ENCODE results near the gene ATR. TPM values are rescaled to one million over a fixed set of nuclear protein-coding genes. Genes with fewer than 3 reads are reported as not detected.

The ATR gene
- total and polyA plus RNA-seq, 9 of the 15 experiments (the other 6 are each of a cell fraction or from before 2014, with no cell fraction given), result 18.0 to 37.8 (median 23.2) TPM

DNA sequence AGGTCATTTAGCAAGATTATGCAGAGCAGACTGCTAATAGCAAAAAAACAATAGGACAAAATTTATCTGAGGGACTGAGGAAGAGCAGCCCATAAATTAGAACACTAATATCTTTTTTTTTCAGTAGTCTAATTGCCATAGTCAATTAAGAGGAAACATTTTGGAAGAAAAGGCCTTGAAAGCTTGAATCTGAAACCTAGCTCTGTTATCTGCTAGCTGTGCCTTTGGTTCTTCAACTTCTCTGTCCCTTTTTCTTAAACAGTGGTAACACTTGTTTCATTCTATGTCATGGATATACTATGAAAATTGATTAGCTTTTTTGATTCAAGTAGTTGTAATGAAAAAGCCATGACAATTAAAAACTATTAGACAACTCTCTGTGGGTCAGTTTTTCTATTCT, 1.7 kb downstream of the ATR start:
- ChIA-PET CTCF (ENCODE audit: low intra/inter-chr PET ratio) (no interaction called here), POLR2A (interaction anchor here (0.6 to 1.5 kb wide), 4 partner anchors 13 to 618 kb away, joined by 3 to 9 read pairs (median 4); no protein-coding TSS in a partner anchor)
- Histone ChIP-seq H3K27ac (ENCODE audit: extremely low read depth, low read depth, low read length) (no peak overlapping the region), H3K9me1 (ENCODE audit: control insufficient read depth, insufficient read depth, low read length) (no peaks in the 10 kb centered on the region), H3K4me3 (peak overlapping the region; percentile 86; the same call in 1 of the 2 replicates), H2AFZ (ENCODE audit: low read depth, low read length) (no peak overlapping the region), H3K4me1 (replicated peaks in 1 of 2; ENCODE audit: control insufficient read depth in 2 of 2, insufficient read depth in 2 of 2, low read length in 2 of 2) (peaks cover 11 to 15% of the 10 kb centered on the region in 2 experiments), H3K79me2 (ENCODE audit: control insufficient read depth, insufficient read depth, low read length) (peaks cover 65% of the 10 kb centered on the region), H3K9ac (ENCODE audit: insufficient read depth in 1 of 2, low read depth in 2 of 2, low read length in 2 of 2) (peak overlapping the region in 1 of 2 experiments; percentile 86; a peak in 2 of 4 replicates), H3K9me3 (replicated peaks; ENCODE audit: control insufficient read depth, insufficient read depth, low read depth, low read length) (no peaks in the 10 kb centered on the region), H4K20me1 (replicated peaks; ENCODE audit: control insufficient read depth, insufficient read depth, low read length) (no peaks in the 10 kb centered on the region), H3K4me2 (ENCODE audit: insufficient read depth, low read length) (peak overlapping the region; percentile 94; the same call in 1 of the 2 replicates), H3K36me3 (ENCODE audit: control insufficient read depth, insufficient read depth, low read length) (peaks cover 25% of the 10 kb centered on the region), H3K27me3 (ENCODE audit: control insufficient read depth in 2 of 2, insufficient read depth in 2 of 2, low read length in 2 of 2) (no peaks in the 10 kb centered on the region)
- in situ Hi-C loops (cut with MboI), result no loop called here
- no peak for FAIRE-seq
- intact Hi-C loops (cut with micrococcal nuclease), result no loop called here
- DNase-seq (ENCODE audit: extremely low read depth in 1 of 4, low spot score in 3 of 4), result no peak
- TF ChIP-seq ZBTB17 (CRISPR knock-in tag; IDR thresholded peaks at IDR 0.05) (0 out of 2 replicates have a peak, but pooled peaks have one; percentile 42), E2F8 (IDR thresholded peaks at IDR 0.05; ENCODE audit: low read depth, partially characterized antibody) (no peak), ZMIZ1 (IDR thresholded peaks at IDR 0.05; ENCODE audit: low read depth in 2 of 2, low read length in 2 of 2) (0 out of 4 replicates have a peak, but pooled peaks of 1 of the 2 experiments have one; percentile 13), CBX3 (IDR thresholded peaks at IDR 0.05; ENCODE audit: borderline replicate concordance in 1 of 2, low read length in 2 of 2) (no peak)
- TF ChIP-seq, protein P1, sequence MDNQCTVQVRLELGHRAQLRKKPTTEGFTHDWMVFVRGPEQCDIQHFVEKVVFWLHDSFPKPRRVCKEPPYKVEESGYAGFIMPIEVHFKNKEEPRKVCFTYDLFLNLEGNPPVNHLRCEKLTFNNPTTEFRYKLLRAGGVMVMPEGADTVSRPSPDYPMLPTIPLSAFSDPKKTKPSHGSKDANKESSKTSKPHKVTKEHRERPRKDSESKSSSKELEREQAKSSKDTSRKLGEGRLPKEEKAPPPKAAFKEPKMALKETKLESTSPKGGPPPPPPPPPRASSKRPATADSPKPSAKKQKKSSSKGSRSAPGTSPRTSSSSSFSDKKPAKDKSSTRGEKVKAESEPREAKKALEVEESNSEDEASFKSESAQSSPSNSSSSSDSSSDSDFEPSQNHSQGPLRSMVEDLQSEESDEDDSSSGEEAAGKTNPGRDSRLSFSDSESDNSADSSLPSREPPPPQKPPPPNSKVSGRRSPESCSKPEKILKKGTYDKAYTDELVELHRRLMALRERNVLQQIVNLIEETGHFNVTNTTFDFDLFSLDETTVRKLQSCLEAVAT (IDR thresholded peaks at IDR 0.05), result peak in 1 of 2 experiments; percentile 60; a peak in 2 of 4 replicates
- no peak for ATAC-seq
- BruUV-seq (replicated peaks), result no TSS peak
